IMR-90 (cell line): ENCODE data around the gene WDR81.

ENCODE experiments used
- FOS ChIP-seq: fragments of 150-350 bp; IDR thresholded peaks from 2 replicates; pipeline ENCODE4 v1.6.1; 2016; ENCODE audit warnings: low read depth, low read length
- MAFK ChIP-seq: IDR thresholded peaks from 2 replicates; pipeline ENCODE4 v1.6.1; 2012; ENCODE audit warnings: low read depth, low read length, improper control_type of control experiment
- MXI1 ChIP-seq: IDR thresholded peaks from 2 replicates; pipeline ENCODE4 v1.6.1; 2012; ENCODE audit warnings: low read depth, mild to moderate bottlenecking, low read length, moderate library complexity, borderline replicate concordance
- POLR2A ChIP-seq: IDR thresholded peaks from 2 replicates; pipeline ENCODE4 v1.6.1; 2012; ENCODE audit warnings: mild to moderate bottlenecking, low read depth, low read length
- RAD21 ChIP-seq: IDR thresholded peaks from 2 replicates; pipeline ENCODE4 v1.6.1; 2012; ENCODE audit warnings: low read length, improper control_type of control experiment
- RCOR1 ChIP-seq: IDR thresholded peaks from 2 replicates; pipeline ENCODE4 v1.6.1; 2012; ENCODE audit warnings: mild to moderate bottlenecking, low read length, improper control_type of control experiment; ENCODE audit not compliant: insufficient replicate concordance
- RFX5 ChIP-seq: IDR thresholded peaks from 2 replicates; pipeline ENCODE4 v1.8.0; 2012; ENCODE audit warnings: low read depth, mild to moderate bottlenecking, low read length, moderate library complexity
- SMC3 ChIP-seq: fragments of 150-350 bp; IDR thresholded peaks from 2 replicates; pipeline ENCODE4 v1.6.1; 2016; ENCODE audit warnings: low read depth, mild to moderate bottlenecking, antibody characterized with exemption, low read length, moderate library complexity
- TF ChIP-seq, protein P1 (sequence below): conservative IDR thresholded peaks from 2 replicates; pipeline ENCODE4 v1.5.1; 2012; ENCODE audit warnings: mild to moderate bottlenecking, low read depth, low read length, improper control_type of control experiment
- TF ChIP-seq, protein P2 (sequence below): fragments of 150-350 bp; IDR thresholded peaks from 2 replicates; pipeline ENCODE4 v1.6.1; 2017; ENCODE audit warnings: mild to moderate bottlenecking, antibody characterized with exemption, low read length, low read depth
- TF ChIP-seq, protein P3 (sequence below): fragments of 150-350 bp; IDR thresholded peaks from 2 replicates; pipeline ENCODE4 v1.6.1; 2016; ENCODE audit warnings: low read depth, mild to moderate bottlenecking, low read length, moderate library complexity, borderline replicate concordance

DNA sequence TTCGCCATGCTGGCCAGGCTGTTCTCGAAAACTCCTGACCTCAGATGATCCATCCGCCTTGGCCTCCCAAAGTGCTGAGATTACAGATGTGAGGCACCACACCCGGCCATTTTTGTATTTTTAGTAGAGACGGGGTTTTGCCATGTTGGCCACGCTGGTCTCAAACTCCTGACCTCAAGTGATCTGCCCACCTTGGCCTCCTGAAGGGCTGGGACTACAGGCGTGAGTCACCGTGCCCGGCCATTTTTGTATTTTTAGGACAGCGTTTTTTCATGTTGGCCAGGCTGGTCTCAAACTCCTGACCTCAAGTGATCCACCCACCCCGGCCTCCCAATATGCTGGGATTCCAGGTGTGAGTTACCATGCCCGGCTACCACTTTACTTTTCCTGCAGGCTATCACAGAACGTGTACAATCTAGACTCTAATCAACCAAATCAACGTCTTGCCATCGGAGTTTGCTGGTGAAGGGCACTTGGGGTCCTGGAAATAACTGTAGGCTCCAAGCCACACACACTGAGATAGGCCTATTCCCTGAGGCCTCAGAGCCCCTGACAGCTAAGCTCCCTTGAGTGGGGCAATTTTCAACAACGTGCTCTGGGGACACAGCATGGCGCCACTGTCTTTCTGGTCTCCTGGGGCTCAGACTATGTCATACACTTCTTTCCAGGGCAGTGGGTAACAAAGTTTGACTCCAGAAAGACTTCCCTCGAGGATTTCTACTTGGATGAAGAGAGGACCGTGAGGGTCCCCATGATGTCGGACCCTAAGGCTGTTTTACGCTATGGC is 50.1 kb downstream of the WDR81 start:
- TF ChIP-seq SMC3 = no peak
- TF ChIP-seq, protein P1, sequence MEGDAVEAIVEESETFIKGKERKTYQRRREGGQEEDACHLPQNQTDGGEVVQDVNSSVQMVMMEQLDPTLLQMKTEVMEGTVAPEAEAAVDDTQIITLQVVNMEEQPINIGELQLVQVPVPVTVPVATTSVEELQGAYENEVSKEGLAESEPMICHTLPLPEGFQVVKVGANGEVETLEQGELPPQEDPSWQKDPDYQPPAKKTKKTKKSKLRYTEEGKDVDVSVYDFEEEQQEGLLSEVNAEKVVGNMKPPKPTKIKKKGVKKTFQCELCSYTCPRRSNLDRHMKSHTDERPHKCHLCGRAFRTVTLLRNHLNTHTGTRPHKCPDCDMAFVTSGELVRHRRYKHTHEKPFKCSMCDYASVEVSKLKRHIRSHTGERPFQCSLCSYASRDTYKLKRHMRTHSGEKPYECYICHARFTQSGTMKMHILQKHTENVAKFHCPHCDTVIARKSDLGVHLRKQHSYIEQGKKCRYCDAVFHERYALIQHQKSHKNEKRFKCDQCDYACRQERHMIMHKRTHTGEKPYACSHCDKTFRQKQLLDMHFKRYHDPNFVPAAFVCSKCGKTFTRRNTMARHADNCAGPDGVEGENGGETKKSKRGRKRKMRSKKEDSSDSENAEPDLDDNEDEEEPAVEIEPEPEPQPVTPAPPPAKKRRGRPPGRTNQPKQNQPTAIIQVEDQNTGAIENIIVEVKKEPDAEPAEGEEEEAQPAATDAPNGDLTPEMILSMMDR = no peak
- no peak for TF ChIP-seq RFX5
- TF ChIP-seq POLR2A = no peak
- TF ChIP-seq MAFK = no peak
- TF ChIP-seq, protein P2, sequence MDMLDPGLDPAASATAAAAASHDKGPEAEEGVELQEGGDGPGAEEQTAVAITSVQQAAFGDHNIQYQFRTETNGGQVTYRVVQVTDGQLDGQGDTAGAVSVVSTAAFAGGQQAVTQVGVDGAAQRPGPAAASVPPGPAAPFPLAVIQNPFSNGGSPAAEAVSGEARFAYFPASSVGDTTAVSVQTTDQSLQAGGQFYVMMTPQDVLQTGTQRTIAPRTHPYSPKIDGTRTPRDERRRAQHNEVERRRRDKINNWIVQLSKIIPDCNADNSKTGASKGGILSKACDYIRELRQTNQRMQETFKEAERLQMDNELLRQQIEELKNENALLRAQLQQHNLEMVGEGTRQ = no peak
- no peak for TF ChIP-seq MXI1
- no peak for TF ChIP-seq RAD21
- TF ChIP-seq FOS = no peak
- TF ChIP-seq, protein P3, sequence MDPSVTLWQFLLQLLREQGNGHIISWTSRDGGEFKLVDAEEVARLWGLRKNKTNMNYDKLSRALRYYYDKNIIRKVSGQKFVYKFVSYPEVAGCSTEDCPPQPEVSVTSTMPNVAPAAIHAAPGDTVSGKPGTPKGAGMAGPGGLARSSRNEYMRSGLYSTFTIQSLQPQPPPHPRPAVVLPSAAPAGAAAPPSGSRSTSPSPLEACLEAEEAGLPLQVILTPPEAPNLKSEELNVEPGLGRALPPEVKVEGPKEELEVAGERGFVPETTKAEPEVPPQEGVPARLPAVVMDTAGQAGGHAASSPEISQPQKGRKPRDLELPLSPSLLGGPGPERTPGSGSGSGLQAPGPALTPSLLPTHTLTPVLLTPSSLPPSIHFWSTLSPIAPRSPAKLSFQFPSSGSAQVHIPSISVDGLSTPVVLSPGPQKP = no peak
- TF ChIP-seq RCOR1 = no peak
